Measurements from ENCODE around the gene NIP7. TPM values are rescaled to one million over a fixed set of nuclear protein-coding genes. Genes with fewer than 3 reads are reported as not detected.

NIP7 gene
- total RNA-seq, 1 donor from 2014 or later: 23.7 TPM

DNA sequence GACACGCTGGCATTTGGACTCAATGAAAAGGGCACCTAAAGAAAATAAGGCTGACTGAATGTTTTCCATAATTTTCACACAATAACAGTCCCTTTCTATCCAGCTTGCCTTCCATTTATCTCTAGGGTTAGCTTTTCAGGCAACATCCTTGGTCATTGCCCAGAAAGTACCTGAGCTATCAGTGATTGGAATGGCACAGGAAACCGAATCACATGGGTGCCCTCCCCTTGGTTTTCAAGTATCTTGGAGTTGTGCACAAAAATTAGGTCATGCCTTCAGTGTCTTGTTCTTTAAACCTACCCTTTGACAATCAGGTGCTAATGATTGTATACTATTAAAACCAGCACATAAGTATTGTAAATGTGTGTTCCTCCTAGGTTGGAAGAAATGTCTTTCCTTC is 31.7 kb upstream of the NIP7 start:
- H3K9me3 Mint-ChIP-seq: no peaks in the 10 kb centered on the region
- Histone ChIP-seq H3K9ac (no peak overlapping the region), H2AFZ (replicated peaks) (no peak overlapping the region), H3K36me3 (no peaks in the 10 kb centered on the region), H3K4me3 (no peak overlapping the region), H3K9me3 (ENCODE audit: low read depth) (no peaks in the 10 kb centered on the region), H3K27me3 (no peaks in the 10 kb centered on the region), H3K4me2 (no peak overlapping the region), H3K27ac (no peak overlapping the region), H3K79me2 (ENCODE audit: low read depth) (peaks cover 14% of the 10 kb centered on the region), H3K4me1 (no peaks in the 10 kb centered on the region), H4K20me1 (ENCODE audit: low read depth) (peaks cover 9% of the 10 kb centered on the region), H3F3A (ENCODE audit: low read depth) (peaks cover 26% of the 10 kb centered on the region)
- DNase-seq (ENCODE audit: low spot score): no peak
- peaks cover 3% of the 10 kb centered on the region for H3K36me3 Mint-ChIP-seq
- TF ChIP-seq EZH2 (IDR thresholded peaks at IDR 0.05) (no peak), EZH2phosphoT487 (IDR thresholded peaks at IDR 0.05) (no peak)
- TF ChIP-seq, protein P1, sequence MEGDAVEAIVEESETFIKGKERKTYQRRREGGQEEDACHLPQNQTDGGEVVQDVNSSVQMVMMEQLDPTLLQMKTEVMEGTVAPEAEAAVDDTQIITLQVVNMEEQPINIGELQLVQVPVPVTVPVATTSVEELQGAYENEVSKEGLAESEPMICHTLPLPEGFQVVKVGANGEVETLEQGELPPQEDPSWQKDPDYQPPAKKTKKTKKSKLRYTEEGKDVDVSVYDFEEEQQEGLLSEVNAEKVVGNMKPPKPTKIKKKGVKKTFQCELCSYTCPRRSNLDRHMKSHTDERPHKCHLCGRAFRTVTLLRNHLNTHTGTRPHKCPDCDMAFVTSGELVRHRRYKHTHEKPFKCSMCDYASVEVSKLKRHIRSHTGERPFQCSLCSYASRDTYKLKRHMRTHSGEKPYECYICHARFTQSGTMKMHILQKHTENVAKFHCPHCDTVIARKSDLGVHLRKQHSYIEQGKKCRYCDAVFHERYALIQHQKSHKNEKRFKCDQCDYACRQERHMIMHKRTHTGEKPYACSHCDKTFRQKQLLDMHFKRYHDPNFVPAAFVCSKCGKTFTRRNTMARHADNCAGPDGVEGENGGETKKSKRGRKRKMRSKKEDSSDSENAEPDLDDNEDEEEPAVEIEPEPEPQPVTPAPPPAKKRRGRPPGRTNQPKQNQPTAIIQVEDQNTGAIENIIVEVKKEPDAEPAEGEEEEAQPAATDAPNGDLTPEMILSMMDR (IDR thresholded peaks at IDR 0.05): no peak
- peaks cover 3% of the 10 kb centered on the region for H3K27me3 Mint-ChIP-seq (ENCODE audit: insufficient read depth, low read depth)
- no peak overlapping the region for H3K27ac Mint-ChIP-seq
- H3K4me3 Mint-ChIP-seq: no peak overlapping the region
- H3K4me1 Mint-ChIP-seq: peaks cover 15% of the 10 kb centered on the region

DNA sequence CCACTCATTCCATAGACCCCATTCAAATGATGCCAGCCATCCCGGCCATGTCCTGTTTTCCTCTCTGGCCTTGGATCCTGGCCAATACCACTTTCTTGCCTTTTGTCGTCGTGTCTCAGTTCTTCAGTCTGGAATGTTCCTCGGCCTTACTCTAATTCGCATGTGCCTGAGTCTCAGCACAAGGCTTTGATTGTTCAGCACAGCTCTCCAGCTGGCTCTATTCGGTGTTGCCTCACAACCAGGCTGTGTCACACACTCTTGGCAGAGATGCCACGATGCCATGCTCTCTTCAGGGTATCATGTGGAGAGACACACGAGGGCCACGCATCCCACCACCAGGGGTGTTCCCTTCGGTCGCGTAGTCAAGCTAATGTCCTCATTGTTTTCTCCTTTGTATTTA is 30.3 kb upstream of the NIP7 start:
- no peak overlapping the region for H3K9ac ChIP-seq
- no peak for DNase-seq (ENCODE audit: low spot score)
- H3K4me3 Mint-ChIP-seq: no peak overlapping the region
- H3K27ac ChIP-seq: no peak overlapping the region
- peaks cover 8% of the 10 kb centered on the region for H3K36me3 Mint-ChIP-seq
- H3K9me3 Mint-ChIP-seq: no peaks in the 10 kb centered on the region
- H3K27me3 ChIP-seq: no peaks in the 10 kb centered on the region
- no peaks in the 10 kb centered on the region for H3K4me1 ChIP-seq
- no peak overlapping the region for H3K27ac Mint-ChIP-seq
- peaks cover 28% of the 10 kb centered on the region for H3K79me2 ChIP-seq (ENCODE audit: low read depth)
- H3K4me2 ChIP-seq: no peak overlapping the region
- peaks cover 18% of the 10 kb centered on the region for H3K4me1 Mint-ChIP-seq
- peaks cover 26% of the 10 kb centered on the region for H3F3A ChIP-seq (ENCODE audit: low read depth)
- no peak overlapping the region for H2AFZ ChIP-seq (replicated peaks)
- H3K27me3 Mint-ChIP-seq (ENCODE audit: insufficient read depth, low read depth): peaks cover 3% of the 10 kb centered on the region
- H3K36me3 ChIP-seq: no peaks in the 10 kb centered on the region
- no peak overlapping the region for H3K4me3 ChIP-seq
- H4K20me1 ChIP-seq (ENCODE audit: low read depth): peaks cover 13% of the 10 kb centered on the region
- H3K9me3 ChIP-seq (ENCODE audit: low read depth): no peaks in the 10 kb centered on the region
- TF ChIP-seq, protein P1 (IDR thresholded peaks at IDR 0.05): no peak
- no peak for TF ChIP-seq EZH2 (IDR thresholded peaks at IDR 0.05)
- no peak for TF ChIP-seq EZH2phosphoT487 (IDR thresholded peaks at IDR 0.05)

DNA sequence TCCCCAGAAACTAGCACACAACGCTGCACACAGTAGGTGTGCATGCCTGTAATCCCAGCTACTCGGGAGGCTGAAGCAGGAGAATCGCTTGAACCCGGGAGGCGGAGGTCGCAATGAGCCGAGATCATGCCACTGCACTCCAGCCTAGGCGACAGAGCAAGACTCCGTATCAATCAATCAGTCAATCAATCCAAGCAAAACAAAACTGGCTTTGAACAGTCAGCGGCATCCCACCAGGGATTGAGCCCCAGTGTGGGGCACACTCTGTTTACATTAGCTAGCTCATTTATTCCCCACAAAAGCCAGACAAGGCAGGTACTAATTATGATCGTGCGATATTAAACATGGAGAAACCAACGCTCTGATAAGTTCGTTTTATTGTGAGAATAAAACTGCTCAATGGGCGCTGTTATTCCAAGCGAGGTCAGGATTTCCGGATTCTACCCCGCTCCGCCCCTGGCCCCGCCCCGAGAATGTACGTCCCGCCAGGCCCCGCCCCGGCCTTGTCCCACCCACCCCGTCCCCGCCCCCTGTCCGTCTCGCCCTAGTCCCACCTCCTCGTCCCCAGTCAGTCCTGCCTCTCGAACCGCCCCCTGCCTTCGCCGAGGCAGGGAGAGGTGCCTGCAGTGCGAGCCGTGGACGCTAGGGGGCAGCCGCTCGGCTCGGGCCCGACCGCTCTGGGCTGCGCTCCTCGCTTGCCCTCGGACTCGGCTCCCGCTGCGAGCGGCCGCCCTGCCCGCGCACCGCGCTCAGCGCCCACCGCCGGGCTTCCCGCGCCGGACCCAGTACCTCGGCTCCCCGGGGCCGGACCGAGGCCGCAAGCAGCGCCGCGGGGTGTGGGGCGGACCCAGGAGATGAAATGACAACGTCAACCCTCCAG is 28.7 kb upstream of the NIP7 start, which contains the start of gene VPS4A:
TSS of gene VPS4A (plus strand) at position 698 of the 880 bp plus-strand sequence. CDS start at position 860, 162 bp downstream.
- H3K4me1 ChIP-seq: no peaks in the 10 kb centered on the region
- no peaks in the 10 kb centered on the region for H3K9me3 ChIP-seq (ENCODE audit: low read depth)
- H3K9ac ChIP-seq: peak within 1 kb of the TSS; percentile 64
- peaks cover 18% of the 10 kb centered on the region for H3K4me1 Mint-ChIP-seq
- TF ChIP-seq, protein P1 (IDR thresholded peaks at IDR 0.05): peak; percentile 81
- no peak for TF ChIP-seq EZH2 (IDR thresholded peaks at IDR 0.05)
- H3K4me3 Mint-ChIP-seq: peak within 1 kb of the TSS; percentile 98
- no peaks in the 10 kb centered on the region for H3K27me3 ChIP-seq
- H3K27ac ChIP-seq: no peak within 1 kb of the TSS
- H3F3A ChIP-seq (ENCODE audit: low read depth): peaks cover 26% of the 10 kb centered on the region
- H3K9me3 Mint-ChIP-seq: no peaks in the 10 kb centered on the region
- H3K4me3 ChIP-seq: peak within 1 kb of the TSS; percentile 99
- peaks cover 13% of the 10 kb centered on the region for H4K20me1 ChIP-seq (ENCODE audit: low read depth)
- H2AFZ ChIP-seq (replicated peaks): peak within 1 kb of the TSS; percentile 90
- peak within 1 kb of the TSS; percentile 83 for H3K4me2 ChIP-seq
- H3K36me3 Mint-ChIP-seq: peaks cover 9% of the 10 kb centered on the region
- H3K79me2 ChIP-seq (ENCODE audit: low read depth): peaks cover 41% of the 10 kb centered on the region
- peaks cover 3% of the 10 kb centered on the region for H3K27me3 Mint-ChIP-seq (ENCODE audit: insufficient read depth, low read depth)
- H3K27ac Mint-ChIP-seq: peak within 1 kb of the TSS; percentile 86
- no peaks in the 10 kb centered on the region for H3K36me3 ChIP-seq
- DNase-seq (ENCODE audit: low spot score): peak; percentile 98

Measured in neural progenitor cell (in vitro differentiated cells).